GM13977 (cell line): Measurements from ENCODE around the gene TMEM170B.
A peak's percentile ranks its signal among the peaks of the same experiment; 100 is the strongest.
"Not testable (repeated sequence)": the region's sequence is repeated elsewhere in the genome, so short reads cannot be mapped to it uniquely, and the experiment has no call there.

Experiments
- DNase-seq: peaks from one replicate; pipeline ENCODE4 v3.0.0; 2012; ENCODE audit warnings: low spot score
- in situ Hi-C: fragments of 300-500 bp; cut with MboI; formaldehyde crosslinking; loops from one replicate; pipeline ENCODE4 v1.12.0; 2022; ENCODE audit warnings: low sequenced_read_pairs, low pct_unique_long_range_greater_than_20kb, mixed read lengths, inconsistent platforms; ENCODE audit not compliant: unreplicated experiment
- TF ChIP-seq, protein P1 (sequence below): IDR thresholded peaks from 2 replicates; pipeline ENCODE4 v1.5.1; 2012; ENCODE audit warnings: mild to moderate bottlenecking, control low read depth; ENCODE audit not compliant: insufficient read depth; ENCODE audit errors: extremely low read depth, missing control alignments

The TMEM170B gene

DNA sequence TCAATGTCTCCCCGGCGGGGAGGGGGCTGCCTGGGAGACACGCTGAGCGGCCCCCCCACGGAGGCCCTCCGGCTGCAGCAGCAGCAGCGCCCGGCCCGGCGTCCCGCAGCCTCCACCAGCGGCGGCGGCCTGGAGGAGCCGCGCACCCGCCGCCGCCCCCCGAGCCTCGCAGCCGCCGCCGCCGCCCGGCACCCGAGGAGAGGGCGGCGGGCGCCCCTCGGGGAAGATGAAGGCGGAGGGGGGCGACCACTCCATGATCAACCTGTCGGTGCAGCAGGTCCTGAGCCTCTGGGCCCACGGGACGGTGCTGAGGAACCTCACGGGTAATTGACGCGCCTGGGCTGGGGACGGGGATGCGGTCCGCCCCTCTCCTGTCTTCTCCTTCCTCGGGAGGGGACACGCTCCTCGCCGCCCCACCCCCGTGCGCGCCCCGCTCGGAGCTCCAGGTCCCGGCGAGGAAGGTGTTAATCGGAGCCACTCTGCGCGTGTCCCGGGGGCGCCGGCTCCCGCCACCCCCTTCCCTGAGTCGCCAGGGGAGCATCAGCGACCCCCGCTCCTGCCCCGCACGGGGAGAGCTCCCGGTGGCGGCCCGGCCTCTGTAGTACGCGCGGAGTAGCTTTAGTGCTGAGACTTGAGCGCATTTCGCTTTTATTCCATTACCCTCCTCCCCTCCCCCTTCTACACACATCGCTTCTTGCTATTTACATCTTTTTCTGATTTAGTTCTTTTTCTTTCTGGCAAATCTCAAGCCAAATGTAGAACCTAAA lies 686 bp downstream of the TMEM170B start:
- DNase-seq: peak; percentile 61
- TF ChIP-seq, protein P1, sequence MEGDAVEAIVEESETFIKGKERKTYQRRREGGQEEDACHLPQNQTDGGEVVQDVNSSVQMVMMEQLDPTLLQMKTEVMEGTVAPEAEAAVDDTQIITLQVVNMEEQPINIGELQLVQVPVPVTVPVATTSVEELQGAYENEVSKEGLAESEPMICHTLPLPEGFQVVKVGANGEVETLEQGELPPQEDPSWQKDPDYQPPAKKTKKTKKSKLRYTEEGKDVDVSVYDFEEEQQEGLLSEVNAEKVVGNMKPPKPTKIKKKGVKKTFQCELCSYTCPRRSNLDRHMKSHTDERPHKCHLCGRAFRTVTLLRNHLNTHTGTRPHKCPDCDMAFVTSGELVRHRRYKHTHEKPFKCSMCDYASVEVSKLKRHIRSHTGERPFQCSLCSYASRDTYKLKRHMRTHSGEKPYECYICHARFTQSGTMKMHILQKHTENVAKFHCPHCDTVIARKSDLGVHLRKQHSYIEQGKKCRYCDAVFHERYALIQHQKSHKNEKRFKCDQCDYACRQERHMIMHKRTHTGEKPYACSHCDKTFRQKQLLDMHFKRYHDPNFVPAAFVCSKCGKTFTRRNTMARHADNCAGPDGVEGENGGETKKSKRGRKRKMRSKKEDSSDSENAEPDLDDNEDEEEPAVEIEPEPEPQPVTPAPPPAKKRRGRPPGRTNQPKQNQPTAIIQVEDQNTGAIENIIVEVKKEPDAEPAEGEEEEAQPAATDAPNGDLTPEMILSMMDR: no peak
- in situ Hi-C loops: no loop called here

GRCh38 chr6:11538819-11539468 lies 1.4 kb downstream of the TMEM170B start:
- TF ChIP-seq, protein P1: no peak
- in situ Hi-C loops: no loop called here
- peak; percentile 14 for DNase-seq

DNA sequence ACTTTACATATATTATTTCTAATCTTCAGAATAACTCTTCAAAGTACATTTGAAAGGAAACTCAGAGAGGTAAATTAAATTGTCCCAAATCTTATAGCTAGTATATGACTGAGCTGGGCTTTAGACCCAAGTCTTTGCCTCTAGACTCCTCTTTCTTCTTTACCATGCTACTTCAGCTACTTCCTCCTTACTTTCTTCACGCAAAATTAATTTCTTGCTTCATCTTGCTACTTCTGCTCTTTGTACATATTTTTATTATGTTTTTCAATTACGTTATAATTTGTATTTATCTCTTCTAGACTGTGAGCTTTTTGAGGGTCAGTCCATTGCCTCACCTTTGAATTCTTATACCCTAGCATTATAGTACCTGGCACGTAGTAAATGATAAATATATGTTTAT lies 5.3 kb downstream of the TMEM170B start:
- no peak for DNase-seq
- in situ Hi-C loops: no loop called here
- TF ChIP-seq, protein P1: no peak

- TF ChIP-seq, protein P1: no peak
- in situ Hi-C loops: no loop called here
- no peak for DNase-seq
Observed at GRCh38 chr6:11543919-11544518, 6.5 kb downstream of the TMEM170B start.

GRCh38 chr6:11547846-11548245 lies 10.3 kb downstream of the TMEM170B start:
- DNase-seq, in situ Hi-C loops: not testable (repeated sequence)

- in situ Hi-C loops, DNase-seq: not testable (repeated sequence)
Observed at GRCh38 chr6:11548578-11548977, 11.0 kb downstream of the TMEM170B start.

DNA sequence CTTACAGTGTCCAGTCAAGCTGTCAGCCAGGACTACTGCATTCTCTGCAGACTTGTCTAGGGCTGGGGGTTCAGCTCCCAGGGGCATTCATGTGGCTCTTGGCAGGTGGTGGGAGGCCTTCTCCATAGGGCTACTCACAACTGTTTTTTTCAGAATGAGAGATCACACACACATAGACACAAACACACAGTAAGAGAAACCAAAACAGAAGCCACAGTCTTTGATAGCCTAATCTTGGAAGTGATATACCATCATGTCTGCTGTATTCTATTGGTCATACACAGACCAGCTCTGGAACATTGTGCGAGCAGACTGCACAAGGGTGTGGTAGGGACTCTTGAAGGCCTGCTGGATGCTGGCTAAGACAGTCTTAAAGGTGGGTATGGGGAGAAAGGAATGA lies 13.5 kb downstream of the TMEM170B start:
- in situ Hi-C loops: no loop called here
- TF ChIP-seq, protein P1: no peak
- DNase-seq: no peak
